LHCN-M2 (cell line): ENCODE measurements around the gene COPS2. TPM values are rescaled to one million over a fixed set of nuclear protein-coding genes. Genes with fewer than 3 reads are reported as not detected.
A peak's percentile ranks its signal among the peaks of the same experiment; 100 is the strongest.

Source experiments
- DNase-seq: peaks from one replicate; pipeline ENCODE4 v3.0.0-alpha.2; 2012; ENCODE audit warnings: low read depth
- total RNA-seq: library from RNA; depleted of rRNA; stranded (reverse); fragments of >200 nt; gene quantifications from 2 replicates; pipeline ENCODE4 v1.2.3, GENCODE V29; 2014

The COPS2 gene
- total RNA-seq, 1 experiment from 2014 or later, result 69.6 TPM

DNA sequence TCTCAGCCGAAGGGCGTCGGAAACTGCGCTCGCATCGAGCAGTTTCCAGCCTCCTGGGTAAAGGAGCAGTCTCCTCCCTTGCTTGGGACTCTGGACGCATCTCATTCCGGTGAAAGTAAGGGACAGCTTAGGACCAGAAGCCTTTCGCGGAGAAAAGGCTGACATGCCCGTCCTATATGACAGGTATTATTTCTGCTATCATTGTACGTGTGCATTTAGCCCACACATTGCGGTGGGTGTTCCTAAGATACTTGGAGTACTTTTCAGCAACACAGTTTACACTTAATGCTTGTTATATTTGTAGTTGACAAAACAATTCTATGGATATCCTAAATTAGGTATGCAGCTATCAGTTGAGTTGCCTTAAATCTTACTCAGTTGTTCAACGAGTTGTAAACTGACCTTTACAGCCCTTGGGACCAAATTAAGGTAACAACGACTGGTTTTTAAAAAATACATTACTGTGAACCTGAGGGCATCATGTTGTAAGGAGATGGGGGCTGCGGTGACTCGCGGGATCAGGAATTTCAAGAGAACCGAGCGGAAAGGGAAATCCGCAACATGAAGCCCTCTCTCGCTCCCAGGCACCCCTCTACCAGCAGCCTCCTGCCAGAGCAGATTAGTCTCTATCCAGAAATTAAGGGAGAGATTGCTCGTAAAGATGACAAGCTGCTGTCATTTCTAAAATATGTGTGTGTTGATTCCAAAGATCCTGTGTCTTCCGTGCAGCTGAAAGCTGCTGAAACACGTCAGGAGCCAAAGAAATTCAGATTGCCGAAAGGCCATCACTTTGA lies 632 bp upstream of the COPS2 start:
- peak; percentile 19 for DNase-seq

- no peak for DNase-seq
These were observed 645 bp downstream of the COPS2 start for GRCh38 chr15:49154799-49155109.

GRCh38 chr15:49154359-49154758 lies 1.0 kb downstream of the COPS2 start:
- no peak for DNase-seq

DNA sequence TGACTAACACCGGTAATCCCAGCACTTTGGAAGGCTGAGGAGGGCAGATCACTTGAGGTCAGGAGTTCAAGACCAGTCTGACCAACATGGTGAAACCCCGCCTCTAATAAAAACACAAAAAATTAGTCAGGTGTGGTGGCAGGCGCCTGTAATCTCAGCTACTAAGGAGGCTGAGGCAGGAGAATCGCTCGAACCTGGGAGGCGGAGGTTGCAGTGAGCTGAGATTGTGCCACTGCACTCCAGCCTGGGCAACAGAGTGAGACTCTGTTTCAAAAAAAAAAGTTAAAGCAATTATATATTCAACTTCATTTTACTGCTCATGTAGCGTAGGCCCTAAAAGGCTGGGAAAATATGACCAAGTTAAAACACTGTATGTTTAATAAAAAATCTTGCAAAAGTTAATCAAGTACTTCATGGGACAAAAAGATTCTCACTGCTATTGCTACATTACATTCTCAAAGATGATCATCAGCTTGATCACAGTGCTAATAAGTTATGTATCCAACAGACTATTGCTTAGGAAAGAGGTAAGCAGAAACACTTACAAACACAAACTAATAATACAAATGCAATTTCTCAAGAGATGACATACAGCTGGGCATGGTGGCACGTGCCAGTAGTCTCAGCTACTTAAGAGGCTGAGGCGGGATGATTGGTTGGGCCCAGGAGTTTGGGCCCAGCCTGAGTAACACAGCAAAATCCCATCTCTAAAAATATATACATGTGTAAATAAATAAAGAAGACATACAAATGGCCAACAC lies 2.7 kb downstream of the COPS2 start:
- DNase-seq, result no peak

DNA sequence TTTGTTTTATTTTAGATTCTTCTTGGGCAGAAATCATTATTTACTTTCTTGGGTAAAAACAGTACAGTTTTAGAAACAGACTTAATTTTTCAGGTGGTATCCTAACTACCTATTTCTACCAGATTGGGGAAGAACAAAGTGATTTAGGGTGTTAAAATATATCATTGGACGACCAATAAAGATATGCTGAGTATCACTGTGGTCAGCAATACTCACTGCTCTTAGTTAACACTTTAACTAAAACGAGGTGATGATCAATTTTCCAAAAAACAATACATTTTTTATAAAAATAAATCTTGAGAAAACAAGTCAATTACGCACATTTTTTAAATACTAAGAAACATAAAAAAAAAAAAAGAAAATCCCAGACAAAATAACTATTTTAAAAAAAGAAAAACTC lies 3.6 kb downstream of the COPS2 start:
- DNase-seq, result no peak

GRCh38 chr15:49148727-49149126 lies 6.7 kb downstream of the COPS2 start:
- no peak for DNase-seq

- no peak for DNase-seq
These were observed 7.1 kb downstream of the COPS2 start for GRCh38 chr15:49148298-49148697.

DNA sequence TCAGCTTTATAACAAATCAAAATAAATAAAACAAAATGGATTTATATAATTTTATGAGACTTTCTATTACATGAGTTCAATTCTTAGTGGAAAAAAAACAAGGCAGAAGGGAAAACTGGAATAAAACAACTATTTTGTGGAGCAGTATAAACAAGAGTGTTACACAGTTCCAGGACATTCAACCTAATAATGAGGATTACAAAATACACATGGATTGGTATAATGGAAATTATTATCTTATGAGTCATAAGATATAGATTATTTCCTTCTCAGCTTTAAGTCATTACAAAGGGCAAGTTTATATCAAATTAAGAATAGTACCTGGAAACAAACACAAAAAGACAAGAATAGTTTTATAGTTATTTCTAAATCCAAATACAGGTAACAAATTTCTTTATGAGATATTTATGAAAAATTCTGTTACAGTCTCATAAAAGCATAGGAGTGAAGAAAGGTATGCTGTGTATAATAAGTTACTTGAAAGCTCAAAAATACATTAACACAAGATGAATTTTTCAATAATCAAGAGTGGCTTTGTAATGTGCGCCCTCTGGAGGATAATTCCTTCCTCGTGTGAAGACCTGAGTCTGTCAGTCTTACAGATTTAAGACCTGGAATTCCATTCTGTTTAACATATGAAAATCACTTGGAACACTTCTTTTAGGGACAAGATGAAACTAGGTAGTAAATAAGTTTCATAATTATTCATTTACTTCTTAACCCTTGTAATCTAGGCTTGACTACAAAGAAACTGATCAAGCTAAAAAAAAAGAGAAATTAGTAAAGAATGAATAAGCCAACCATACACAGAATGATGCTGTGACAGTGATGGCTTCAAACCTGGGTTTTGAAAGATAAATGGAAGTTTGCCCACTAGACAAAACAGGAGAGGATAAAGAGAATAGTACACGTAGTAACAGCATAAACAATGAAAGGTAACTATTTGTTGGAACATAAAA lies 9.5 kb downstream of the COPS2 start:
- DNase-seq, result peak; percentile 61

- DNase-seq, result peak; percentile 29
These were observed 17.5 kb downstream of the COPS2 start for GRCh38 chr15:49137861-49138260.

DNA sequence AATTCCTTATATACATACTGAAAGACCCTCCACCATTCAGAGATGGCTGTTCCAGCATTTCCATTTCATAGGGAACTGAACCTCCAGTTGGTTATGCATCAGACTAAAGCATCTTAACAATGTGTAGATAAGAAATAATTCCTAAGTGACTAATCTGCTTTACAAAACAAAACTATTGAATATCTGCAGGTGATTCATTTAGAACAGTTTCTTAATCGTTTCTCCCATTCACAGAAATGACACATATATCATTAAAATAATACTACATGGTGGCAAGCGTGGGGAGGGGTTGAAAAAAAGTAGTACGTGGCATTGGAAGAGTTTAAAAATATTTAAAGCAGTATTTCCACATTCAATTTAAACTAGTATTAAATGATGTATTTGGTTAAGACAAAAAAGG lies 19.5 kb downstream of the COPS2 start:
- peak; percentile 76 for DNase-seq

GRCh38 chr15:49135342-49135857 lies 20.0 kb downstream of the COPS2 start:
- no peak for DNase-seq

- peak; percentile 41 for DNase-seq
These were observed 20.6 kb downstream of the COPS2 start for GRCh38 chr15:49134683-49135341.

GRCh38 chr15:49131403-49131802 lies 24.0 kb downstream of the COPS2 start:
- no peak for DNase-seq

- no peak for DNase-seq
These were observed 31.0 kb downstream of the COPS2 start for GRCh38 chr15:49124371-49124770.

DNA sequence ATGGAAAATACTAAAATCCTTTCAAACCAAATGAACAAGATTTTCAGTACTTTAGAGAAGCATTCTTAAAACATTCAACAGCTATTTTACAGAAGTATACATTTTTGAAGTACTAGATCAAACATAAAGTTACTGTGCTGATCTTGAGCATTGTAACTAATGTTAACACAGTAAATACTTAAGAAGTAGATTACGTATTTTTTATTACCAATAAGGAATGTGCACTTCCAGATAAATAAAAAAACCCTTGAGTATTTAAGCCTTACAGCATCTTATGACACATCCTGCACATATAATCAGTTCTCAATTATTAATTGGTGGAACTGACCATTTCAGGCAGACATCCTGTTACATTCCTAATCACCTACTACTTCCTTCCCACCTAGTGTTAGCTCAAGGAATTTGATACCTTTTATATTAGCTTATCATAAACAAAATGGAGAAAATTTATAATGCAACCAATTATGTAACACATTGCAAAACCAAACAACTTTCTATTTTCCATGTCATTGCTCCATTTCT lies 32.8 kb downstream of the COPS2 start:
- no peak for DNase-seq

GRCh38 chr15:49121901-49122300 lies 33.5 kb downstream of the COPS2 start:
- no peak for DNase-seq

DNA sequence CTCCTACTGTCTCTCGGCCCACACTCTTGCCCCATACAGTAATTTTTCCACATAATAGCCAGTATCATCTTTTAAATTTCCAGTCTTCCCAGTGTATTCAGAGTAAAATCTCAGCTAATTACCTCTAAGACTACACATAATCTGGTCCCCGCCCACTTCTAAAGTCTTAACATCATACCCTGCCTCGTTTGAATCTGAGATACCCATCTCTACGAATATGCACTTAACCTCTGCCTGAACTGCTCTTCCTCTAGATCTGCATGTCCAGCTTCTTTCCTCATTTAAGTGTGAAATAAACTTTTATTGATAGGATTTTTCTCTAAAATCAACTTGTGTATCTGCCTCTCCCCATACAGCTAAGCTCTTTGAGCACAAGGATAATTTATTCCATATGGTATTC lies 34.6 kb downstream of the COPS2 start:
- no peak for DNase-seq

DNA sequence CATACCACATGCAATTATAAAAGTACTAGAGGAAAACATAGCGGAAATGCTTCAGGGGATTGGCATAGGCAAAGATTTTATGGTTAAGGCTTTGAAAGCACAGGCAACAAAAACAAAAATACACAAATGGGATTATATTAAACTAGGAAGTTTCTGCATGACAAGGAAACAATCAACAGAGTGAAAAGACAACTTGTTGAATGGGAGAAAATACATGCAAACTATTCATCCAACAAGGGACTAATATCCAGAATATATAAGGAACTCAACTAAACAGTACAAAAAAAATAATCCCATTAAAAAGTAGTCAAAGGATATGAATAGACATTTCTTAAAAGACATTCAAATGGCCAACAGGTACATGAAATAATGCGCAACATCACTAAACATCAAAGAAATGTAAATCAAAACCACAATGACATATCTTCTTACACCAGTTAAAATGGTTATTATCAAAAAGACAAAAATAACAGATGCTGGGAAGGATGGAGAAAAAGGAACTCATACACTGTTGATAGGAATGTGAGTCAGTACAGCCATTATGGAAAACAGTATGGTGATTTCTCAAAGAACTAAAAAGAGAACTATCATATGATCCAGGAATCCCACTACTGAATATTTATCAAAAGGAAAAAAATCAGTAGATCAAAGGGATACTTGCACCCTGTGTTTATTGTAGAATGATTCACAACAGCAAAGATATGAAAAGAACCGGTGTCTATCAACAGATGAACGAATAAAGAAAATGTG lies 39.1 kb downstream of the COPS2 start:
- no peak for DNase-seq

GRCh38 chr15:49115062-49115461 lies 40.3 kb downstream of the COPS2 start:
- DNase-seq, result peak; percentile 30
